H9 (cell line): ENCODE data around the gene CCDC148. TPM values are rescaled to one million over a fixed set of nuclear protein-coding genes. Genes with fewer than 3 reads are reported as not detected.

Source experiments
- DNase-seq: peaks from one replicate; pipeline ENCODE4 v3.0.0-alpha.2; 2017
- H2AFZ ChIP-seq: one replicate; pipeline ENCODE4 v1.6.1; 2013; ENCODE audit warnings: mild to moderate bottlenecking, low read length, control low read depth, moderate library complexity
- H2AK5ac ChIP-seq: 2 replicates; pipeline ENCODE4 v1.6.1; 2013; ENCODE audit warnings: low read length, control low read depth, mixed read lengths; ENCODE audit not compliant: insufficient read length
- H2BK120ac ChIP-seq: one replicate; pipeline ENCODE4 v1.6.1; 2013; ENCODE audit warnings: low read depth, mild to moderate bottlenecking, low read length, control low read depth, inconsistent platforms; ENCODE audit not compliant: poor library complexity, severe bottlenecking
- H2BK12ac ChIP-seq: 2 replicates; pipeline ENCODE4 v1.6.1; 2013; ENCODE audit warnings: low read length, control low read depth, mixed read lengths, low read depth; ENCODE audit not compliant: insufficient read length
- H2BK15ac ChIP-seq: 2 replicates; pipeline ENCODE4 v1.6.1; 2013; ENCODE audit warnings: low read depth, low read length, control low read depth
- H2BK20ac ChIP-seq: one replicate; pipeline ENCODE4 v1.6.1; 2013; ENCODE audit warnings: low read depth, mild to moderate bottlenecking, low read length, control low read depth, inconsistent platforms; ENCODE audit not compliant: poor library complexity, severe bottlenecking
- H2BK5ac ChIP-seq: 2 replicates; pipeline ENCODE4 v1.6.1; 2013; ENCODE audit warnings: low read length, control low read depth, mixed read lengths; ENCODE audit not compliant: insufficient read length
- H3K14ac ChIP-seq: 2 replicates; pipeline ENCODE4 v1.6.1; 2013; ENCODE audit warnings: low read length, control low read depth; ENCODE audit not compliant: insufficient read depth
- H3K18ac ChIP-seq: 2 replicates; pipeline ENCODE4 v1.6.1; 2013; ENCODE audit warnings: low read depth, mild to moderate bottlenecking, mixed read lengths, low read length, control low read depth; ENCODE audit not compliant: insufficient read length
- H3K23ac ChIP-seq: 2 replicates; pipeline ENCODE4 v1.6.1; 2013; ENCODE audit warnings: low read length, control low read depth, mixed read lengths, low read depth; ENCODE audit not compliant: insufficient read length
- H3K23me2 ChIP-seq: 2 replicates; pipeline ENCODE4 v1.6.1; 2013; ENCODE audit warnings: low read depth, mild to moderate bottlenecking, mixed read lengths, low read length, control low read depth; ENCODE audit not compliant: insufficient read length, poor library complexity, severe bottlenecking
- H3K27ac ChIP-seq: 2 replicates; pipeline ENCODE4 v1.5.1; 2013; ENCODE audit warnings: low read length, control low read depth, mixed read lengths, low read depth; ENCODE audit not compliant: insufficient read length
- H3K27me3 ChIP-seq: 2 replicates; pipeline ENCODE4 v1.6.1; 2013; ENCODE audit warnings: low read length, control low read depth, inconsistent platforms; ENCODE audit not compliant: insufficient read depth
- H3K4ac ChIP-seq: 2 replicates; pipeline ENCODE4 v1.6.1; 2013; ENCODE audit warnings: low read depth, mild to moderate bottlenecking, control low read depth, inconsistent platforms, low read length, moderate library complexity
- H3K4me1 ChIP-seq: 2 replicates; pipeline ENCODE4 v1.6.1; 2013; ENCODE audit warnings: low read length, control low read depth, inconsistent platforms; ENCODE audit not compliant: insufficient read depth
- H3K4me2 ChIP-seq: 2 replicates; pipeline ENCODE4 v1.6.1; 2013; ENCODE audit warnings: low read length, control low read depth, mixed read lengths; ENCODE audit not compliant: insufficient read length, insufficient read depth
- H3K56ac ChIP-seq: 2 replicates; pipeline ENCODE4 v1.6.1; 2013; ENCODE audit warnings: low read depth, mild to moderate bottlenecking, mixed read lengths, low read length, control low read depth; ENCODE audit not compliant: insufficient read length
- H3K79me1 ChIP-seq: 2 replicates; pipeline ENCODE4 v1.6.1; 2013; ENCODE audit warnings: low read depth, mild to moderate bottlenecking, moderate library complexity, low read length, control low read depth, inconsistent platforms; ENCODE audit not compliant: insufficient read depth, poor library complexity, severe bottlenecking
- H3K79me2 ChIP-seq: 2 replicates; pipeline ENCODE4 v1.6.1; 2013; ENCODE audit warnings: low read length, control low read depth, inconsistent platforms; ENCODE audit not compliant: insufficient read depth
- H3K9ac ChIP-seq: 2 replicates; pipeline ENCODE4 v1.6.1; 2013; ENCODE audit warnings: low read length, control low read depth, mixed read lengths; ENCODE audit not compliant: insufficient read length; ENCODE audit errors: extremely low read depth
- H3K9me3 ChIP-seq: one replicate; pipeline ENCODE4 v1.6.1; 2013; ENCODE audit warnings: low read depth, low read length, inconsistent platforms; ENCODE audit not compliant: control insufficient read depth
- H3T11ph ChIP-seq: one replicate; pipeline ENCODE4 v1.6.1; 2013; ENCODE audit warnings: mild to moderate bottlenecking, low read length, control low read depth, inconsistent platforms
- H4K20me1 ChIP-seq: one replicate; pipeline ENCODE4 v1.6.1; 2013; ENCODE audit not compliant: control insufficient read depth, insufficient read length, insufficient read depth
- H4K5ac ChIP-seq: 2 replicates; pipeline ENCODE4 v1.6.1; 2013; ENCODE audit warnings: low read depth, mild to moderate bottlenecking, mixed read lengths, low read length, control low read depth; ENCODE audit not compliant: insufficient read length
- H4K8ac ChIP-seq: replicated peaks from 2 replicates; pipeline ENCODE4 v1.6.1; 2013; ENCODE audit warnings: low read length, control low read depth, mixed read lengths, low read depth; ENCODE audit not compliant: insufficient read length
- H4K91ac ChIP-seq: 2 replicates; pipeline ENCODE4 v1.6.1; 2013; ENCODE audit warnings: low read depth, mild to moderate bottlenecking, moderate library complexity, mixed read lengths, low read length, control low read depth; ENCODE audit not compliant: insufficient read length
- H3K27ac Mint-ChIP-seq, 3 experiments: 2 replicates in 2 of 3; 3 replicates in 1 of 3; pipeline ENCODE4 v1.8.0; 2020 to 2021; ENCODE audit warnings: mixed read lengths in 3 of 3, mild to moderate bottlenecking in 1 of 3, moderate library complexity in 1 of 3
- H3K27me3 Mint-ChIP-seq: 2 replicates; pipeline ENCODE4 v1.8.0; 2021; ENCODE audit warnings: low read depth, mild to moderate bottlenecking, moderate library complexity, mixed read lengths
- H3K36me3 Mint-ChIP-seq, 3 experiments: 2 replicates in 2 of 3; 3 replicates in 1 of 3; pipeline ENCODE4 v1.8.0; 2020 to 2021; ENCODE audit warnings: low read depth in 3 of 3, mixed read lengths in 3 of 3; ENCODE audit not compliant: insufficient read depth in 1 of 3
- H3K4me1 Mint-ChIP-seq, 2 experiments: 2 replicates each; pipeline ENCODE4 v1.8.0; 2020; ENCODE audit warnings: mixed read lengths in 2 of 2
- H3K4me3 Mint-ChIP-seq, 2 experiments: 2 replicates in 1 of 2; 3 replicates in 1 of 2; pipeline ENCODE4 v1.8.0; 2020 to 2021; ENCODE audit warnings: mild to moderate bottlenecking in 2 of 2, mixed read lengths in 2 of 2, moderate library complexity in 1 of 2
- H3K9me3 Mint-ChIP-seq, 2 experiments: 2 replicates in 1 of 2; 3 replicates in 1 of 2; pipeline ENCODE4 v1.8.0; 2020; ENCODE audit warnings: mild to moderate bottlenecking in 2 of 2, mixed read lengths in 2 of 2, moderate library complexity in 1 of 2
- CTCF ChIP-seq: fragments of 200-600 bp; sonication (generic); conservative IDR thresholded peaks from 3 replicates; pipeline ENCODE4 v1.8.0; 2021; ENCODE audit warnings: antibody characterized with exemption, mild to moderate bottlenecking
- WGBS: extraction: QIAGEN DNeasy Blood & Tissue Kit; methylation state at CpG from one replicate; pipeline ENCODE4 v1.1.7; 2013; ENCODE audit warnings: missing lambda C conversion rate, low lambda C conversion rate, mixed read lengths; ENCODE audit not compliant: insufficient read length; ENCODE audit errors: extremely low coverage; 5-methylcytosine and 5-hydroxymethylcytosine counted together
- total RNA-seq: library from RNA; stranded (reverse); gene quantifications from 2 replicates; pipeline ENCODE4 v1.2.1, GENCODE V29; 2021

Gene CCDC148
- total RNA-seq, 1 experiment from 2014 or later, result 1.5 TPM

DNA sequence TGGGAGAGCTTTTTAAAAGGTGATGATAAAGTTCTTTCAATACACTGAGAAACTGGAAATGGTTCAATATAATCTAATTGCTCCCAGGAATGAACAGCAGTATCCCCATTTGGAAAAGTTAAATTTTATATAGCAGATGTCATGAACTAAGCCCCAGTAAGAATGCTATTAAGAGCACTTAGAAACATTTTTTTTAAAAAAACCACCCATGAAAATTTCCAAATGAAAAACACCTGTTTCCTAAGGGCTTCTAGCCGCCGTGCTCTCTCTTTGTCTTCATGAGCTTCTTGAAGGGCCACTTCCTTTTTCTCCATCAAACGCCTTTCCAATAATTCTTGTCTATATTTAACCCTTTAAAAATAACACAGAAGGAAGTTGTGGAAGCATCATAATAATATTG lies 277.9 kb downstream of the CCDC148 start:
- H3K4me1 Mint-ChIP-seq, result peaks cover 8% of the 10 kb centered on the region in 2 experiments; a peak in 3 of 4 replicates
- H3K23ac ChIP-seq, result no peak overlapping the region
- no peak overlapping the region for H3K27ac Mint-ChIP-seq
- H2BK5ac ChIP-seq, result no peak overlapping the region
- H3K4me1 ChIP-seq, result peaks cover 2% of the 10 kb centered on the region; the same call in 1 of the 2 replicates
- H2AK5ac ChIP-seq, result no peak overlapping the region
- no peak overlapping the region for H3K18ac ChIP-seq
- no peaks in the 10 kb centered on the region for H3K27me3 ChIP-seq
- H4K20me1 ChIP-seq, result no peaks in the 10 kb centered on the region
- H2AFZ ChIP-seq, result no peak overlapping the region
- H3K36me3 Mint-ChIP-seq, result no peaks in the 10 kb centered on the region
- no peaks in the 10 kb centered on the region; the same call in 1 of the 2 replicates for H3K27me3 Mint-ChIP-seq
- H3K4me2 ChIP-seq, result no peak overlapping the region
- H3K79me1 ChIP-seq, result no peaks in the 10 kb centered on the region
- no peak overlapping the region for H2BK15ac ChIP-seq
- H4K5ac ChIP-seq, result no peak overlapping the region
- H3K4ac ChIP-seq, result no peak overlapping the region
- no peaks in the 10 kb centered on the region for H3K9me3 ChIP-seq
- no peaks in the 10 kb centered on the region; a peak in 1 of 5 replicates for H3K9me3 Mint-ChIP-seq
- DNase-seq, result no peak
- H4K91ac ChIP-seq, result no peak overlapping the region
- no peak overlapping the region for H2BK120ac ChIP-seq
- H3T11ph ChIP-seq, result no peak overlapping the region
- H3K23me2 ChIP-seq, result no peaks in the 10 kb centered on the region
- H2BK20ac ChIP-seq, result no peak overlapping the region
- no peak overlapping the region for H3K56ac ChIP-seq
- no peak overlapping the region for H3K27ac ChIP-seq
- no peak for TF ChIP-seq CTCF
- H3K9ac ChIP-seq, result no peak overlapping the region
- H3K79me2 ChIP-seq, result no peaks in the 10 kb centered on the region
- no CpG with 5 or more reads among the region's 3 CpGs for WGBS
- no peak overlapping the region for H4K8ac ChIP-seq
- H3K14ac ChIP-seq, result no peak overlapping the region
- no peak overlapping the region for H3K4me3 Mint-ChIP-seq
- no peak overlapping the region for H2BK12ac ChIP-seq
